Liver (tissue), 9 donors: ENCODE measurements around the gene DNAI1. TPM values are rescaled to one million over a fixed set of nuclear protein-coding genes. Genes with fewer than 3 reads are reported as not detected.

Source experiments
- DNase-seq: peaks from one replicate; pipeline ENCODE4 v3.0.0-alpha.2; 2017; ENCODE audit warnings: low spot score
- H3K27ac ChIP-seq, 2 donors: one replicate each; pipeline ENCODE4 v1.7.0; 2013; ENCODE audit warnings: inconsistent platforms in 2 of 2, low read length in 2 of 2, control low read depth in 1 of 2, low read depth in 1 of 2, mild to moderate bottlenecking in 1 of 2
- H3K27me3 ChIP-seq, 4 donors: one replicate each; pipeline versions ENCODE4 v1.6.1 to v1.7.0; 2013; ENCODE audit warnings: low read length in 3 of 4, inconsistent platforms in 1 of 4, mild to moderate bottlenecking in 1 of 4, moderate library complexity in 1 of 4; ENCODE audit not compliant: control insufficient read depth in 4 of 4, insufficient read depth in 4 of 4
- H3K36me3 ChIP-seq, 4 donors: one replicate each; pipeline versions ENCODE4 v1.6.1 to v1.7.0; 2013; ENCODE audit warnings: low read length in 3 of 4, mild to moderate bottlenecking in 3 of 4, low read depth in 1 of 4, moderate library complexity in 1 of 4; ENCODE audit not compliant: control insufficient read depth in 4 of 4, insufficient read depth in 3 of 4
- H3K4me1 ChIP-seq, 4 donors: one replicate each; pipeline versions ENCODE4 v1.6.1 to v1.7.0; 2013; ENCODE audit warnings: low read length in 3 of 4, mild to moderate bottlenecking in 3 of 4, moderate library complexity in 1 of 4; ENCODE audit not compliant: control insufficient read depth in 4 of 4, insufficient read depth in 4 of 4
- H3K4me3 ChIP-seq, 3 donors: one replicate each; pipeline versions ENCODE4 v1.6.1 to v1.7.0; 2013; ENCODE audit warnings: low read length in 3 of 3, control low read depth in 1 of 3, low read depth in 1 of 3, mild to moderate bottlenecking in 1 of 3
- H3K9ac ChIP-seq, 2 donors: one replicate each; pipeline ENCODE4 v1.7.0; 2013; ENCODE audit warnings: low read length in 2 of 2, mild to moderate bottlenecking in 2 of 2, moderate library complexity in 2 of 2, control low read depth in 1 of 2, low read depth in 1 of 2
- H3K9me3 ChIP-seq, 4 donors: one replicate each; pipeline versions ENCODE4 v1.6.1 to v1.7.0; 2013; ENCODE audit warnings: low read length in 3 of 4; ENCODE audit not compliant: control insufficient read depth in 4 of 4
- ATF3 ChIP-seq: IDR thresholded peaks from 2 replicates; pipeline ENCODE4 v1.6.1; 2016; ENCODE audit warnings: antibody characterized with exemption
- EGR1 ChIP-seq, 2 donors: IDR thresholded peaks; 2 replicates each; pipeline ENCODE4 v1.6.1; 2016 to 2018; ENCODE audit warnings: antibody characterized with exemption in 2 of 2, low read depth in 2 of 2
- FOXA1 ChIP-seq: IDR thresholded peaks from 2 replicates; pipeline ENCODE4 v1.6.1; 2016; ENCODE audit warnings: antibody characterized with exemption
- FOXA2 ChIP-seq: IDR thresholded peaks from 2 replicates; pipeline ENCODE4 v1.6.1; 2016; ENCODE audit warnings: antibody characterized with exemption
- HNF4A ChIP-seq, 2 donors: conservative IDR thresholded peaks; 2 replicates each; pipeline ENCODE4 v1.6.1; 2016; ENCODE audit warnings: antibody characterized with exemption in 2 of 2, mild to moderate bottlenecking in 2 of 2
- HNF4G ChIP-seq: IDR thresholded peaks from 2 replicates; pipeline ENCODE4 v1.6.1; 2016; ENCODE audit warnings: antibody characterized with exemption
- JUND ChIP-seq, 2 donors: IDR thresholded peaks; 2 replicates each; pipeline ENCODE4 v1.6.1; 2016; ENCODE audit warnings: antibody characterized with exemption in 2 of 2
- NR2F2 ChIP-seq: IDR thresholded peaks from 2 replicates; pipeline ENCODE4 v1.6.1; 2016; ENCODE audit warnings: antibody characterized with exemption
- RAD21 ChIP-seq, 2 donors: IDR thresholded peaks; 2 replicates each; pipeline ENCODE4 v1.6.1; 2016; ENCODE audit warnings: antibody characterized with exemption in 2 of 2, mild to moderate bottlenecking in 2 of 2
- RXRA ChIP-seq, 2 donors: IDR thresholded peaks; 2 replicates each; pipeline ENCODE4 v1.6.1; 2017 to 2018; ENCODE audit warnings: antibody characterized with exemption in 2 of 2, mild to moderate bottlenecking in 1 of 2
- SP1 ChIP-seq: IDR thresholded peaks from 2 replicates; pipeline ENCODE4 v1.6.1; 2018; ENCODE audit warnings: antibody characterized with exemption, mild to moderate bottlenecking
- TAF1 ChIP-seq: conservative IDR thresholded peaks from 2 replicates; pipeline ENCODE4 v1.6.1; 2016; ENCODE audit warnings: antibody characterized with exemption, mild to moderate bottlenecking
- YY1 ChIP-seq: IDR thresholded peaks from 2 replicates; pipeline ENCODE4 v1.6.1; 2016; ENCODE audit warnings: antibody characterized with exemption, mild to moderate bottlenecking
- WGBS: extraction: QIAGEN DNeasy Blood & Tissue Kit; methylation state at CpG from one replicate; pipeline ENCODE4 v1.1.7; 2013; 5-methylcytosine and 5-hydroxymethylcytosine counted together
- polyA plus RNA-seq, 2 donors: library from polyadenylated mRNA; stranded (reverse) in 1 of 2; unstranded in 1 of 2; fragments of 200-250 nt in 1 of 2; fragments of >200 nt in 1 of 2; fragmentation: Nextera tagmentation in 1 of 2; extraction: Ambion mirVana in 1 of 2; gene quantifications; one replicate each; pipeline versions ENCODE4 v1.2.1 to v1.2.3, GENCODE V29; 2013 to 2015
- total RNA-seq, 2 donors: library from RNA; depleted of rRNA; stranded (reverse); fragments of >200 nt; gene quantifications; one replicate each; pipeline ENCODE4 v1.2.3, GENCODE V29; 2014
- TF ChIP-seq, protein P1 (sequence below): fragments of 150-350 bp; IDR thresholded peaks from 2 replicates; pipeline ENCODE4 v1.5.1; 2017; ENCODE audit warnings: improper control_type of control experiment, low read depth, low read length; ENCODE audit not compliant: missing input control
- TF ChIP-seq, protein P2 (sequence below): IDR thresholded peaks from 2 replicates; pipeline ENCODE4 v1.6.1; 2016; ENCODE audit warnings: antibody characterized with exemption, mild to moderate bottlenecking
- donor health status: healthy.
- donor health status: healthy.
- donor health status: healthy.
- donor health status: healthy.
- donor health status: healthy.

The DNAI1 gene
- total and polyA plus RNA-seq, 4 donors, result not detected

- TF ChIP-seq HNF4A (conservative IDR thresholded peaks at IDR 0.05) (no peak), HNF4G (no peak), TAF1 (no peak), NR2F2 (no peak), RXRA (IDR thresholded peaks at IDR 0.05) (no peak), JUND (IDR thresholded peaks at IDR 0.05) (no peak), ATF3 (no peak), YY1 (no peak), FOXA2 (no peak)
- TF ChIP-seq, protein P1, sequence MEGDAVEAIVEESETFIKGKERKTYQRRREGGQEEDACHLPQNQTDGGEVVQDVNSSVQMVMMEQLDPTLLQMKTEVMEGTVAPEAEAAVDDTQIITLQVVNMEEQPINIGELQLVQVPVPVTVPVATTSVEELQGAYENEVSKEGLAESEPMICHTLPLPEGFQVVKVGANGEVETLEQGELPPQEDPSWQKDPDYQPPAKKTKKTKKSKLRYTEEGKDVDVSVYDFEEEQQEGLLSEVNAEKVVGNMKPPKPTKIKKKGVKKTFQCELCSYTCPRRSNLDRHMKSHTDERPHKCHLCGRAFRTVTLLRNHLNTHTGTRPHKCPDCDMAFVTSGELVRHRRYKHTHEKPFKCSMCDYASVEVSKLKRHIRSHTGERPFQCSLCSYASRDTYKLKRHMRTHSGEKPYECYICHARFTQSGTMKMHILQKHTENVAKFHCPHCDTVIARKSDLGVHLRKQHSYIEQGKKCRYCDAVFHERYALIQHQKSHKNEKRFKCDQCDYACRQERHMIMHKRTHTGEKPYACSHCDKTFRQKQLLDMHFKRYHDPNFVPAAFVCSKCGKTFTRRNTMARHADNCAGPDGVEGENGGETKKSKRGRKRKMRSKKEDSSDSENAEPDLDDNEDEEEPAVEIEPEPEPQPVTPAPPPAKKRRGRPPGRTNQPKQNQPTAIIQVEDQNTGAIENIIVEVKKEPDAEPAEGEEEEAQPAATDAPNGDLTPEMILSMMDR, result no peak
- TF ChIP-seq, protein P2, sequence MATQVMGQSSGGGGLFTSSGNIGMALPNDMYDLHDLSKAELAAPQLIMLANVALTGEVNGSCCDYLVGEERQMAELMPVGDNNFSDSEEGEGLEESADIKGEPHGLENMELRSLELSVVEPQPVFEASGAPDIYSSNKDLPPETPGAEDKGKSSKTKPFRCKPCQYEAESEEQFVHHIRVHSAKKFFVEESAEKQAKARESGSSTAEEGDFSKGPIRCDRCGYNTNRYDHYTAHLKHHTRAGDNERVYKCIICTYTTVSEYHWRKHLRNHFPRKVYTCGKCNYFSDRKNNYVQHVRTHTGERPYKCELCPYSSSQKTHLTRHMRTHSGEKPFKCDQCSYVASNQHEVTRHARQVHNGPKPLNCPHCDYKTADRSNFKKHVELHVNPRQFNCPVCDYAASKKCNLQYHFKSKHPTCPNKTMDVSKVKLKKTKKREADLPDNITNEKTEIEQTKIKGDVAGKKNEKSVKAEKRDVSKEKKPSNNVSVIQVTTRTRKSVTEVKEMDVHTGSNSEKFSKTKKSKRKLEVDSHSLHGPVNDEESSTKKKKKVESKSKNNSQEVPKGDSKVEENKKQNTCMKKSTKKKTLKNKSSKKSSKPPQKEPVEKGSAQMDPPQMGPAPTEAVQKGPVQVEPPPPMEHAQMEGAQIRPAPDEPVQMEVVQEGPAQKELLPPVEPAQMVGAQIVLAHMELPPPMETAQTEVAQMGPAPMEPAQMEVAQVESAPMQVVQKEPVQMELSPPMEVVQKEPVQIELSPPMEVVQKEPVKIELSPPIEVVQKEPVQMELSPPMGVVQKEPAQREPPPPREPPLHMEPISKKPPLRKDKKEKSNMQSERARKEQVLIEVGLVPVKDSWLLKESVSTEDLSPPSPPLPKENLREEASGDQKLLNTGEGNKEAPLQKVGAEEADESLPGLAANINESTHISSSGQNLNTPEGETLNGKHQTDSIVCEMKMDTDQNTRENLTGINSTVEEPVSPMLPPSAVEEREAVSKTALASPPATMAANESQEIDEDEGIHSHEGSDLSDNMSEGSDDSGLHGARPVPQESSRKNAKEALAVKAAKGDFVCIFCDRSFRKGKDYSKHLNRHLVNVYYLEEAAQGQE, result no peak
- 79% methylated on average over 6 of the region's 6 CpGs for WGBS
Measured at GRCh38 chr9:34485822-34486221, 27.2 kb downstream of the DNAI1 start.

DNA sequence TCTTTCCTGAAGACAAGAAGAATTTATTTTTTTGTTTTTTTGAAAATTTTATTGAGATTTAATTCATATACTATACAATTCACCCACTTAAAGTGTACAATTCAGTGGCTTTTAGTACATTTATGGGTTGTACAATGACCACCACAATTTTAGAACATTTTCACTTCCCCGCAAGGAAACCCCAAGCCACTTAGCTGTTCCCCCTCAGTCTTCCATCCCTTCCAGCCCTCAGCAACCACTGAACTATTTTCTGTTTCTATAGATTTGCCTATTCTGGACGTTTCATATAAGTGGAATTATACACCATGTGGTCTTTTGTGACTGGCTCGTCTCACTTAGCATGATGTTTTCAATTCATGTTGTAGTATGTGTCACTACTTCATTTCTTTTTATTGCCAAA is 28.0 kb downstream of the DNAI1 start:
- peaks cover 0 to 5% (median 0%) of the 10 kb centered on the region in 4 donors for H3K27me3 ChIP-seq
- DNase-seq, result no peak
- no peak overlapping the region for H3K4me3 ChIP-seq
- TF ChIP-seq RAD21 (IDR thresholded peaks at IDR 0.05), result no peak
- no peak for TF ChIP-seq SP1
- no peak for TF ChIP-seq ATF3
- H3K9ac ChIP-seq, result no peak overlapping the region
- no peak overlapping the region for H3K27ac ChIP-seq
- H3K4me1 ChIP-seq, result no peaks in the 10 kb centered on the region
- 64% methylated on average over 3 of the region's 3 CpGs for WGBS
- no peaks in the 10 kb centered on the region for H3K36me3 ChIP-seq
- no peaks in the 10 kb centered on the region for H3K9me3 ChIP-seq

More at GRCh38 chr9:34485822-34486221, 27.2 kb downstream of the DNAI1 start:
- Histone ChIP-seq H3K27ac (no peak overlapping the region), H3K4me3 (no peak overlapping the region), H3K9ac (no peak overlapping the region), H3K9me3 (no peaks in the 10 kb centered on the region), H3K27me3 (peaks cover 0 to 5% (median 0%) of the 10 kb centered on the region in 4 donors), H3K4me1 (no peaks in the 10 kb centered on the region), H3K36me3 (no peaks in the 10 kb centered on the region)
- no peak for DNase-seq

DNA sequence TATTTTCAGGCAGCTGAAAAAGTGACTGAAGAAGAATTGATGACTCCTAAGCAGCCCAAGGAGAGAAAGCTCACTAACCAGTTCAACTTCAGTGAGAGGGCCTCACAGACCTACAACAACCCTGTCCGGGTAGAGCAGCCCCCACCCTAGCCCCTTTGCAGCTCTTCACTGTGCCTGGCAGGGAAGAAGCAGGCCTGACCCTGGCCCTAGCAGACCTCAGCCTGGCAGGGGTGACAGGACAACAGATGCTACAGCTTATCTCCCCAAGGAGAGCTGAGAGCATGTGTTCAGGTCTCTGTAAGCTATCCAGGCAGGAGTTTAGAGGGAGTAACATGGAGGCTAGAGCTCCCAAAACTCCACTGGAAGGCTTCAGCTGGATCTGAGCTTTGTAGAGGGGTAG is 31.8 kb downstream of the DNAI1 start:
- Histone ChIP-seq H3K27me3 (peaks cover 0 to 5% (median 0%) of the 10 kb centered on the region in 4 donors), H3K27ac (no peak overlapping the region), H3K36me3 (no peaks in the 10 kb centered on the region), H3K9ac (no peak overlapping the region), H3K4me3 (no peak overlapping the region), H3K4me1 (no peaks in the 10 kb centered on the region), H3K9me3 (no peaks in the 10 kb centered on the region)
- no peak for DNase-seq
- WGBS, result 75% methylated on average over 1 of the region's 1 CpG
- TF ChIP-seq NR2F2 (no peak), HNF4A (conservative IDR thresholded peaks at IDR 0.05) (no peak), TAF1 (no peak), FOXA1 (no peak), SP1 (no peak), JUND (IDR thresholded peaks at IDR 0.05) (no peak), ATF3 (no peak), EGR1 (IDR thresholded peaks at IDR 0.05; ENCODE audit: low read depth in 2 of 2) (no peak), RXRA (IDR thresholded peaks at IDR 0.05) (no peak)
- TF ChIP-seq, protein P1, result no peak
- TF ChIP-seq, protein P2, result no peak
